GM10847 (cell line): ENCODE measurements around the gene PRR13.

Experiments
- POLR2A ChIP-seq: IDR thresholded peaks from 2 replicates; pipeline ENCODE4 v1.6.1; 2011; ENCODE audit not compliant: insufficient read length; ENCODE audit errors: extremely low read depth

PRR13 gene

GRCh38 chr12:53465679-53466078 is 24.1 kb downstream of the PRR13 start:
- no peak for TF ChIP-seq POLR2A

- no peak for TF ChIP-seq POLR2A
Observed at GRCh38 chr12:53466640-53467039, 25.1 kb downstream of the PRR13 start.

GRCh38 chr12:53467082-53467481 is 25.5 kb downstream of the PRR13 start:
- TF ChIP-seq POLR2A: no peak

DNA sequence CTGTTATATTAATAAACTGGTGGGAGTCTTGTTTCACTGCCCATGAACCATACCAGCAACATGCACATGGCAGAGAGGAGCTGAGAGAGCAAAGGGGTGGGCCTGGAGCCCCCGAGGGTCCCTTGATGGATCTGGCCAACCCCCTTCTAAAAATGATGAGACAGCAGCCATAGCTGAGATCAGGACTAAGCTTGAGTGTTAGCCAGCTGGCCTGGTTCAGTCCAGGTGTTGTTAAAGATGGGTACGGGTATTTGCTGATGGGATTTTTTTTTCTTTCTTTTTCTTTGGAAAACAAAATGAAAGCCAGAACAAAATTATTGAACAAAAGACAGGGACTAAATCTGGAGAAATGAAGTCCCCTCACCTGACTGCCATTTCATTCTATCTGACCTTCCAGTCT is 26.3 kb downstream of the PRR13 start:
- no peak for TF ChIP-seq POLR2A

DNA sequence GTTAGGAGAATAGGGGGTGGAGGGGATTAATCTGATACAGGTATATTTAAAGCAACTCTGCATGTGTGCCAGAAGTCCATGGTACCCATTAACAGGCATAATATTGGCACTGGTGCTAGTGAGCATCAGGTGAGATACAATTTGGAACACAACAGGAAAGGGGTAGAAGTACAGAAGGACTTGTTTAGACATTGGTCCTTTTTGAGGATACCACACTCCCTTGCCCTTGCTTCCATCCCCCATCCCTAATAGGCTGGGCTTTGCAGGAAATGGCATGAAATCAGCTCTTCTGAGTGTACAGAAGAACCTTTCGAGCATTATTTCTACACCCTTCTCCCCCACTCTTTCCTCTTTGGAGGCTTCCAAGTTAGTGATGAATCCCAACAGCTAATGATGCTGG is 26.7 kb downstream of the PRR13 start:
- no peak for TF ChIP-seq POLR2A

DNA sequence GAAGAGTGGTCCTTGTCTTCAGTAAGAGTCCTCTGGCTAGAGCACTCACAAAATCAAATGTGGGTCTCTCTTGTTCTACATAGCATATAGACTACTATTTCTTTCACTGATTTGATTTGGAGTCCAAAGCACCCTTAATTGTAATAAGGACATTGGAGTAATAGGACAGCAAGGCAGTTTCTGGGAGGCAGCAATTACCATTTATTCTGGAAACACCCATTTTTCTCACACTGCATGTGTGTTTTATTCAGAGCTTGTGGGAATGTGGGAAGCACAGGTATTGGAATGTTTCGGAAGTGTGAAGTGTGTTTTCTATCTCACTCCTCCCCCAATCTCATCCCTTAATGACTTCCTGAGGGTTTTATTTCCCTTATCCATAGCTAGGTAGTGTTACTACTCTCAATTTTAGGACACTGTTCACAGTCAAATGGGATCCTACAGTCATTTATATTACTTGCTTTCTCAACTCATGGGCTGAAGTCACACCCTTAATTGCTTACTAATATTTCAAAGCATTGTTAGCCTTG is 30.6 kb downstream of the PRR13 start:
- TF ChIP-seq POLR2A: no peak

DNA sequence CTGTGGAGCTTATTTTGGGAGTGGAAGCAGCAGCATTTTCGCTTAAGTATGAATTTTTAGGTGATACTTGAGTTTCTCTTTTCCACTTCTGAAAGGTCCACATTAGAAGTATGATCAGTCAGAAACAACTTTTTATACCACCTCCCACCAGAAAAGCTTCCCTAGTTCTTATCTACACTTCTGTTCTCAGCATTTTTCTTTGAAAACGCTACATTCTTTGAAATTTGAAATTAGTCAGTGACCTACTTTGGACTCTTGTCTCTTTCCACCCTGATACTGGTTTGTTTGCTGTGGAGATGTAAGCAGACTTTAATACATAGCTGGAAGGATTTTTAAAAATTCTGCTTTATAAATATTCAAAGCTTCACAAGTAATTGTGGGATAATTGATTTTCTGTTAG is 32.5 kb downstream of the PRR13 start:
- TF ChIP-seq POLR2A: no peak

DNA sequence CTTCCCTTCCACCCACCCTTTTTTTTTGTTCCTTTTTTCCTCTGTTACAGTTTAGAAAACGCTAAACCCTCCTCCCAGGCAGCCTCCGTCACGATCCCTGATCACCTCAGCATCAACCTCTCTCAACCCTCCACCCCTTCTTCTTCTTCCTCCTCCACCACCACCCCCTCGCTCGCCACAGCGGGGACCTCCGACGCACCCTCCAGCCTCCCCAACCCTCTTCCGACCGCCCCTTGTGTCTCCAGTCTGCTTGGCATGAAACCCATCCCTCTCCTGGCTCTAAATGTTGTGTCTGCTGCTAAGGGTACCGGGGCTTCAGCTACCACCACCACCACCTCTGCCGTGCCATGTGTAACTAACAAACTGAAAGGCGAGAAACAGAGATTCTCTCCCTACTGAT is 33.3 kb downstream of the PRR13 start:
- no peak for TF ChIP-seq POLR2A

DNA sequence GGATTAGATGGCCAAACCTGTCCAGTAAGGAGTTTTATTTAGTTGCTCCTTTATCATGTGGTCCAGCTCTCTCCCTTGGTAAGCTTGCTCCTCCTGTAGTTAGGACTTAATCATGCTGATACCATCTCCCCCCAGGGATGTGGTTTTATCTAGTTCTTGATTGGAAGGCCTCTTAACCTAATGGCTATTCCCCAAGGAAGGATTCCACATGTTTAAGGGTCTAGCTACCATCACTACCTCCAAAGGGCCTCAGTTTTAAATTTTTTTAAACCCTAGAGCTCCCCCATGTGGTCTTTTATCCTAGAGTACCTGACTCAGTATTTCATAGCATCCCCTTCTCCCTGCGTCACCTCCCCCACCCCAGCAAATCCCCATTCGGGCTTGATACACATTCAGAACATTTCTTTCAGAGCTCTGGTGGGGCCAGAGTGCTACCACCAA is 35.3 kb downstream of the PRR13 start:
- TF ChIP-seq POLR2A: no peak

- no peak for TF ChIP-seq POLR2A
Observed at GRCh38 chr12:53478865-53479264, 37.3 kb downstream of the PRR13 start.

DNA sequence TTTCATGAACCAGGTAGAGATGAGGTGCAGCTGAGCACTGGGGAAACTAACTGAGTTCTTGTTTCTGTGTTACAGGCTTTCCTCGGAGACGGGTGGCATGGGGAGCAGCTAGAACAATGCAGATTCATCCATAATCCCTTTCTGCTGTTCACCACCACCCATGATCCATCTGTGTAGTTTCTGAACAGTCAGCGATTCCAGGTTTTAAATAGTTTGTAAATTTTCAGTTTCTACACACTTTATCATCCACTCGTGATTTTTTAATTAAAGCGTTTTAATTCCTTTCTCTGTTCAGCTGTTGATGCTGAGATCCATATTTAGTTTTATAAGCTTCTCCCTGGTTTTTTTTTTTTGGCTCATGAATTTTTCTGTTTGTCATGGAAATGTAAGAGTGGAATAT is 37.8 kb downstream of the PRR13 start:
- TF ChIP-seq POLR2A: no peak

DNA sequence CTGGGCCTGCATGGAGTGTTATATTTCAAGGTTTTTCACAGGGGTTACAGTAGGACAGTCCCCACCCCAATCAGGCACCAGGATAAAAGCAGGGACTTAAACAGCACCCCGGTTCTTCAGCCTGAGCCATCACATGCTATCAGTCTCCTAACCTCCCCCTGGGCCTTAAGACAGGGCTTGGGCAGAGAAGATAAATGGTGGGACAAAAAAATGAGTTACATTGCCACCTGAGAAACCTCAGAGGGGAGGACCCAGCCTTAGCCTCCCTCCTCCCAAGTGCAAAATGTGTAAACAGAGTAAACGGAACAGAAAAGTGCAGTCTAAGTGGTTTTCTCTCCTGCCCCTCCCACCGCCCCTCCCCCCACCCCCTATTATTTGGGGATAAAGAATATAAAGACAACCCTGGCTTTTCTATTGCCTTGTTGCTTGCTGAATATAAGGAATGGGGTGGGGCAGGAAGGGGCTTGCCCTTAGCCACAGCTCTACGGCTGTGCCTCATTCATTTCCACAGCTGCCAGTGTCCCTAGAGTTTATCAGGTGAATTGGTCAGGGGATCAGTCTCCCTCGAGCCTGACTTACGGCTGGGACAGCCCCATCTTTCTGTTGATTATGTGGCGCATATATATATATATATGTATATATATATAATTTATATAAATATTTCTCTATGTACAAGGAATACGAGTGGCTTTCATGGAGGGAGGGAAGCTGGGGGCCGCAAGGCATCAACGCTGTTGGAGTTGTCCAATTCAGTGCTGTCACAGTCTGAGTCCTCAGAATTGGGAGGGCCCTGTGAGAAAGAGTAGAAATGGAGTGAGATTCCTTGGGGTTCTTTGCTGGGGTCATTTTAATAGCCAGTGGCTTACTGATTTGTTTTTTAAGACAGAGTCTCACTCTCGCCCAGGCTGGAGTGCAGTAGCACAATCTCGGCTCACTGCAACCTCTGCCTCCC is 39.2 kb downstream of the PRR13 start:
- no peak for TF ChIP-seq POLR2A

DNA sequence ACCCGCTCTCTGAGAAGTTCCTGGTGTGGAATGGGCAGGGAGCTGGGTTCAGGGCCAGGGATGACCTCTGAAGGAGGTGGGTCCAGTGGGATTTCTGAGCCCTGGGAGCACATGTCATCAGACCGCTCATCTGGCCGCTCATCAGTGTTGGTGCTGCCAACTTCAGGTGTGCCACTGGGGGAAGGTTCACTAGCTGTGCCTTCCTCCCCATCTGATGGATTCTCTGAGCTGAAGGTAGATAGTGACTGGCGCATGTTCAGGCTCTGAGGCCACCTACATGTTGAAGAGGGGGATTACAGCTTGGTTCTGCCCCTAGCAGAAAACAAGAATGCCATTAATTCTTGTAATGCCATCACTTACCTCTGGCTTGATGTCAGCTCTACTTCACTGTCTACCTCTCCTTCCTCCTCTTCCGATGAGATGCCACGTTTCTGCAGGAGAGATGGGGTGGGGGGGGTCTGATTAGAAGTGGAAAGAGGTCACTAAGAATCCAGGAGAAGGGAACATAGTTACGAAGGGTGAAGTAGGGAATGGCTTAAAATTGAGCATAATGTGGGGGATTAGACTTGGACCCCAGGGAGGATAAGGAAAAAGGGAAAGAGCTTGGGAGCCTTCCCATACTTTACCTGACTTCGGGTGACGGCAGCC is 40.5 kb downstream of the PRR13 start:
- TF ChIP-seq POLR2A: no peak

- TF ChIP-seq POLR2A: no peak
Observed at GRCh38 chr12:53482626-53483168, 41.2 kb downstream of the PRR13 start.

DNA sequence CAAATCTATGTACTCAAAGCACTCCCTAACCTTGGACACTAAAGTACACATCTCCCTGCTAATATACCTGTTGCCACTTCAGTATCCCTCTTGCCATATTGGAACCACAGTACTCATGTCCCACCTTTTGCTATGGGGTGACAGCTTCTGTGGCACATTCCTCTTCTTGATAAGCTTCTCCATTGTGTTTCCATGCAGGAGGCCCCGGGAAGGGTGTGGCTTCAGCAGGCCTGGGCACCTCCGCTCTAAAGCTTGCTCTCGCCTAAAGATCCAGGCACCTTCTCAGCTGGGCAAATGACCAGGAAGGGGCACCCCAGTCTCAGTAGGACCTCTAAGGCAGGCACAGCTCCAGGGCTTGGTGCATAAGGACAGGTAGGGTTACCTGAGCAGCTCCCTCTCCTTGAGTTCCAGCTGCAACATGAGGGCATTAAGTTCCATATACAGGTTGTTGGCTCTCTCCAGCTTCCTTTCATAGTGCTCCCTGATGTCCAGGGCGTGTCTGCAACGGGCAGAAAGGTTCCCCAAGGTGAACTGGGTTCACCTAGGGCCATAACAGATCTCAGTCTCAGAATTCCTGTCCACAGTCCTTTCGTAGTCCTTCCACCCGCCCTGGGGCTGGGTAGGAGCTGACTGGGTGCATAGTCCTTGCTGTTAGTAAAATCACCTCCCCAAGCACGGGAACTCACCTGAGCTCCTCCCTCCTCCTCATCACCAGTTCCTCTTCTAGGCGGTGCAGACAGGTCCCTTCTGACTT is 41.9 kb downstream of the PRR13 start:
- no peak for TF ChIP-seq POLR2A
